Activated naive CD8-positive, alpha-beta T cell treated with anti-CD3 and anti-CD28 coated beads, Interleukin-2, amount 50 U/mL, for 24 hours (primary cell): Measurements from ENCODE around the gene SORCS2.

ENCODE experiments used
- ATAC-seq: fragments of 150-1000 bp; cut with Tn5 transposase; one replicate; pipeline ENCODE4 v1.10.0; 2021
- DNase-seq: peaks from one replicate; pipeline ENCODE4 v3.0.0; 2021
- H3K27ac Mint-ChIP-seq: one replicate; pipeline ENCODE4 v1.8.0; 2021; ENCODE audit warnings: mild to moderate bottlenecking, mixed read lengths
- H3K27me3 Mint-ChIP-seq: one replicate; pipeline ENCODE4 v1.8.0; 2021; ENCODE audit warnings: mixed read lengths
- H3K36me3 Mint-ChIP-seq: one replicate; pipeline ENCODE4 v1.8.0; 2021; ENCODE audit warnings: low read depth, mixed read lengths
- H3K4me1 Mint-ChIP-seq: one replicate; pipeline ENCODE4 v1.8.0; 2021; ENCODE audit warnings: mixed read lengths
- H3K4me3 Mint-ChIP-seq: one replicate; pipeline ENCODE4 v1.8.0; 2021; ENCODE audit warnings: mild to moderate bottlenecking, moderate library complexity, mixed read lengths
- H3K9me3 Mint-ChIP-seq: one replicate; pipeline ENCODE4 v1.8.0; 2021; ENCODE audit warnings: mixed read lengths

SORCS2 gene

DNA sequence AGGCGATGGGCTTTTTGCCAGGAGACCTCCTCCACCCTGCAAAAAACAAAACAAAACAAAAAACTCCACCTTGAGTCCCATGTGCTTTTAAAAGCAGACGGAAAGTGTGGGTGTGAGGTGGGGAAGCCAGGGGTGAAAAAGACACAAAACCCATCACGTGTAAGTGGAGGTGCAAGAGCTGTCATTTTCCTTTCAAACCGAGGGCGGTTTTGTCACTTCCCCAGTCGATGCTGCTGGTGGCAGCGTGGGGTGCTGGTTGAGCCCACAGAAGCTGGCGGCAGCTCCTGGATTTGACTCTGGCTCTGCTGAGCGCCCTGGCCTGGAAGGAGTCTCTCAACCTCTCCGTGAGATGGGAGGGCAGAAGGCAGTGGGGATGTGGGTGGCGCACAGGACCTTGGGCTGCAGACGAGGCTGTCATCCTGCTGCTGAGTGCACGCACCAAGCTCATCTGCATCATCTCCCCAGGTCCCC, 132.3 kb downstream of the SORCS2 start:
- Mint-ChIP-seq H3K36me3 (no peaks in the 10 kb centered on the region), H3K27ac (no peak overlapping the region), H3K9me3 (peaks cover 3% of the 10 kb centered on the region), H3K27me3 (peaks cover 5% of the 10 kb centered on the region), H3K4me3 (no peak overlapping the region), H3K4me1 (peaks cover 1% of the 10 kb centered on the region)
- DNase-seq: no peak
- peak; percentile 6 for ATAC-seq

DNA sequence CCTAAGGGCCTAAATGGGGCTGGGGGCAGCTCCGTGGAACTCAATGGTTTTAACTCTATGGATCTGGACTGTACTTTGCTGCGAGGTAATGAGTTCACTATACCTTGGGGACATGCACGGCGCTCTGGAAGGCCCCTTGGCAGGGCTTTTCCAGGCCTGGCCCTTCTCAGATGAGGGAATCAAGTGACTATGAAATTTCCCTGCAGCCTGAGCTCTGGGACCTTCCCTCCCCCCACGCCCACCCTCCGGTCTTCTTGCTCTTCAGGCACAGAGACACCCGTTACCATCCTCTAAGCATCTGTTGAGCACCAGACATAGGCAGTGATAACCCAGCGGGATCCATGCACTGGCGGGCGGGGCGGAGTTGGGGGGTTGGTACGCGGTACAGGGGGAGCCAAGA, 133.2 kb downstream of the SORCS2 start:
- Mint-ChIP-seq H3K9me3 (peaks cover 3% of the 10 kb centered on the region), H3K4me3 (no peak overlapping the region), H3K27ac (no peak overlapping the region), H3K36me3 (no peaks in the 10 kb centered on the region), H3K27me3 (peaks cover 5% of the 10 kb centered on the region), H3K4me1 (peaks cover 1% of the 10 kb centered on the region)
- DNase-seq (no peak), ATAC-seq (no peak)

DNA sequence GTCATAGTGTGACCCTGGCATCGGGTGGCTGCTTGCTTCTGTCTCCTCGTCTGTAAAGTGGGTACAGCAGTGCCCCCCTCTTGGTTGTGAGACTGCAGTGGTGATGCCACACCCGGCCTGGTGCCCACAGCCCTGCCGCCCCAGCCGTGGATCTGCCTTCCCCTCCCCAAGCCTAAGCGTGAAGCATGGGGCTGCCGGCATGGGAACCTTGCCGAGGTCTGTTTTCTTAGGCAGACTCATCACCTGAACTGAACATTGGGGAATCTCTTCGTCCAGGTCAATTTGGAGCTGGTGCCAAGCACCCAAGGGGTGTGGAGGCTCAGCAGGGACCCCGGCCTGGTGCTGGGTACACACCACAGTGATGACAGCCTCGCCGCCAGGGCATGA, 134.0 kb downstream of the SORCS2 start:
- Mint-ChIP-seq H3K9me3 (peaks cover 3% of the 10 kb centered on the region), H3K4me1 (peaks cover 1% of the 10 kb centered on the region), H3K27ac (no peak overlapping the region), H3K36me3 (no peaks in the 10 kb centered on the region), H3K4me3 (no peak overlapping the region), H3K27me3 (peaks cover 5% of the 10 kb centered on the region)
- ATAC-seq (no peak), DNase-seq (no peak)

DNA sequence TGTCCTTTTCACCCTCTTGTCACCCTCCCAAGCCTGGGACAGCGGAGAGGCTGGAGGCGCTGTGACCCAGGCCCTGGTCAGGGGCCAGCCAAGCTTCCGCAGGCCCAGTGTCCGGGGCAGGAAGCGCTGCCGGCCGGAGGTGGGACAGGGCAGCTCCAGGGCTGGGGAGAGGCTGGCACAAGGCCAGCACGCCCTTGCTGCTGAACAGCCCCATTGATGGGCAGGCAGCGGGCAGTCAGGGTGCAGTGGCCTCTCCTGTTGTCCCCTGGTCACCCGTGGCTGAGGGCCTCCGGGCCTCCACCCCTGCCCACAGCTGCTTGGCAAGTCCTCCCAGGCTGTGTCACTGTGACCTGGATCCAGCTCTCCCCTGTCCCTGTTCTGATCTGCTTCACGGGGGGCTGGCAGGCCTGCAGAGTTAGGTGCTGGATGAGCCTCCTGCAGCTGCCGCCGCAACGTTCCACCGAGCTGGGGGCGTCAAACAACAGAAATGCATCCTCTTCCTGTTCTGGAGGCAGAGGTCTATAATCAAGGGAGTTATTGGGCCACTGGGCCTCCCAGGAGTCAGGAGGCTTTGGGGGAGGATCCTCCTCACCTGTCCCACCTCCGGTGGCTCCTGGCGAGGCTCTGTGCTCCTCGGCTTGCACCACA, 134.5 kb downstream of the SORCS2 start:
- H3K9me3 Mint-ChIP-seq: no peaks in the 10 kb centered on the region
- DNase-seq (no peak), ATAC-seq (no peak)
- H3K4me3 Mint-ChIP-seq: no peak overlapping the region
- H3K27ac Mint-ChIP-seq: no peak overlapping the region
- H3K36me3 Mint-ChIP-seq: no peaks in the 10 kb centered on the region
- peaks cover 1% of the 10 kb centered on the region for H3K4me1 Mint-ChIP-seq
- peaks cover 5% of the 10 kb centered on the region for H3K27me3 Mint-ChIP-seq

DNA sequence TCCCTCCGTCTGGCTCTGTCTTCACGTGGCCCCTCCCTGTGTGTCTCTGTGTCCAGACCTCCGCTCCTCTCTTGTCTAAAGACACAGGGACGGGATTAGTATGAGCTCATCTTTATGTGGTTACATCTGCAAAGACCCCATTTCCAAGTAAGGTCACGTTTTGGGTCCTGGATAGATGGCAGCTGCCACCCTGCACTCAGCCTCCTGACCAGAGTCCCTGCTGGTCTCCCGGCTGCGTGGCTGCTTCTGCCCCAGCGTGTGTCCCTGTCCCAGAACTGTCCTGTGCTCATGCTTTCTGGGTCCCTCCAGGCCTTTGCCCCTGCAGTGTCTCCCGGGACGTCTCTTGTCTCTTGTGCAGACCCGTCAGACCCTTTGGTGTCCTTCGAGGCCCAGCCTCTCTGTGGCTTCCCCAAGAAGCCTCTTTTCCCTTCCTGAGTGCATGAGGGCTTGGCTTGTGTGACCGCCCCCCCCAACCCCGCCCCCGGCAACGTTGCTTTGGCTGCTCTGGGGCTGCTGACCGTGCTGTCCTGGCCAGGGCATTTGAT, 135.1 kb downstream of the SORCS2 start:
- no peaks in the 10 kb centered on the region for H3K36me3 Mint-ChIP-seq
- H3K9me3 Mint-ChIP-seq: no peaks in the 10 kb centered on the region
- H3K27me3 Mint-ChIP-seq: peaks cover 3% of the 10 kb centered on the region
- no peak for ATAC-seq
- no peak overlapping the region for H3K4me3 Mint-ChIP-seq
- H3K27ac Mint-ChIP-seq: no peak overlapping the region
- peaks cover 1% of the 10 kb centered on the region for H3K4me1 Mint-ChIP-seq
- DNase-seq: no peak

DNA sequence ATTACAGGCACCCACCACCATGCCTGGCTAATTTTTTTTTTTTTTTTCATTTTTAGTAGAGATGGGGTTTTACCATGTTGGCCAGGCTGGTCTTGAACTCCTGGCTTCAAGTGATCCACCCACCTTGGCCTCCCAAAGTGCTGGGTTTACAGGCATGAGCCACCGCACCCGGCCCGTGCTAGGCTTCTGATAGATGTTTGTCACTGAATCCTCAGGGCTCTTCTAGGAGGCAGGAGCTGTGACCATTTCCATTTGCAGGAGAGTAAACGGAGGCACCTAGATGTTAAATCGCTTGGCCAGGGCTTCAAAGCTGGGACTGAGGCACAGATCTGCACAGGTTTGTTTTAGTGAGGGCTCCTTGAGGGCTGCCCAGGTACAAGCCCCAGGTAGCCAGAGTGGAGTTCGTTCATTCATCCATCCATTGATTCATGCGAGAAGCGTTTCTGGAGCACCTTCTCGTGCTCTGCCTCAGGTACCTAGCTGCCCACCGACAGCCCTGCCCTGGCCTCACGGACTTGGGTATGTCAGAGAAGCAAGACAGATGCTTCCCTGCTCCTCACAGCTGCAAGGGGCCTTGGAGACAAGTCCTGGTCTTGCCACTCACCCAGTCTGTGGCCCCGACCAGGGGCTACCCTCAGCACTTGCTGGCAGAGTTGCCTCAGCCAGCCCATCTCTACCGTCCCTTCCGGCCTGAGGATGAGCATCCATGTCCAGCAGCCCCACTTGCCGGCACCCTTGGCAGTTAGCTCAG, 136.0 kb downstream of the SORCS2 start:
- Mint-ChIP-seq H3K9me3 (no peaks in the 10 kb centered on the region), H3K27ac (no peak overlapping the region), H3K4me3 (no peak overlapping the region), H3K36me3 (no peaks in the 10 kb centered on the region), H3K27me3 (peaks cover 2% of the 10 kb centered on the region), H3K4me1 (peaks cover 1% of the 10 kb centered on the region)
- no peak for ATAC-seq
- no peak for DNase-seq

DNA sequence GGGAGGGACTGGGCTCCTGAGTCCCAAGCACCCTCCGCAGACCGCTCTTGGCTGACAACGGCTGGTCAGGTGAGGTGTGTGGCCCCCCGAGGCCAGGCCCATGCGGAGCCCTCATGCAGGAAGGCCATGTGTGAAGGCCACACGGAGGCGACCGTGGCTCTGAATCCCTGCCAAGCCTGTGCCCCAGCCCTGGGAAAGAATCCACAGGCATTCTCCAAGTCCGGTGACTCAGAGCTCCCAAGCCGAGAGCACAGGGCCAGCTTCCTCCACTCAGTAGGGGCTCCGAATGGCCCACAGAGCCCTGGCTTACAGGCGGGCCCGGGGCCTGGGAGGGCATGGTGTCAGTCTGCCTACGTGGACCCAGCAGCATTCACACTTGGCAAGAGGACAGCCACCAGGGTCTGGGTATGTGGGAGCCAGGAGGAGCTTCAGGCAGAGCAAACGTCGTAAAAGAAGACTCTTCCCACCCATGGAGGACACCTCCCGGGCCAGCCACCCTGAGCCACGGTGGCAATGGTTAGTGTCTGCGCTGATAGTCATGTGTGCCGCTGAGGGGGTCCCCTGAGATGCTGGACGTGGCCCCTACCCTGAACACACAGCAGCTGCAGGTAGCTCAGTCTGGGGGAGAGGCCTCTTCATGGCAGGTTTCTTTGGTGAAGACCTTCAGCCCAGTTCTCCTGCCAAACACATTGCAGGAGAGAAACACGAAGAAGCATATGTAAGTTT, 136.7 kb downstream of the SORCS2 start:
- Mint-ChIP-seq H3K27me3 (peaks cover 2% of the 10 kb centered on the region), H3K36me3 (no peaks in the 10 kb centered on the region), H3K4me1 (peaks cover 1% of the 10 kb centered on the region), H3K9me3 (no peaks in the 10 kb centered on the region), H3K4me3 (no peak overlapping the region), H3K27ac (no peak overlapping the region)
- no peak for ATAC-seq
- DNase-seq: no peak

DNA sequence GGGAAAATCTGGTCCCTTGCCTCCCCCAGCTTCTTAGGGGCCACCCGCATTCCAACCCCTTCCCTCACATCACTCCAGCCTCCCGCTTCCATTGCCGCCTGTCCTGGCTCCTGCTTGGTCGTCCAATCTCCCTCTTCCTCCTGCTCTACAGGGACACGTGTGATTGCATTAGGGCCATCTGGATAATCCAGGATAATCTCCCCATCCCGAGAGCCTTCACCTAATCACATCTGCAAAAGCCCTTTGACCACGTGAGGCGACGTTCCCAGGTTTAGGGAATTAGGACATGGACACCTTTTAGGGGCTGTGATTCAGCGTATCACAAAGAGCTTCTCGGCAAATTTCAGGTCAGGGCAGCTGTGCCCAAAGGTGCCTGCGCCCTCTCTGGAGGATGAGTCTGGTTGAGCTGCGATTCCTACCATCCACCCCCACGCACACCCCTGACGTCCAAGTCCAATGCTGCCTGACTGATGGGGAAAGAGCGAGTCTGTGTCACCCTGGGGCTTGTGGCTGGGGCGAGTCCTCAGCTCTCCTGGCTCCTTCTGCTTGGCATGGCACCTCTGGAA, 137.8 kb downstream of the SORCS2 start:
- Mint-ChIP-seq H3K9me3 (no peaks in the 10 kb centered on the region), H3K4me3 (no peak overlapping the region), H3K27ac (no peak overlapping the region), H3K4me1 (peaks cover 1% of the 10 kb centered on the region), H3K27me3 (peaks cover 2% of the 10 kb centered on the region), H3K36me3 (no peaks in the 10 kb centered on the region)
- ATAC-seq (no peak), DNase-seq (no peak)

DNA sequence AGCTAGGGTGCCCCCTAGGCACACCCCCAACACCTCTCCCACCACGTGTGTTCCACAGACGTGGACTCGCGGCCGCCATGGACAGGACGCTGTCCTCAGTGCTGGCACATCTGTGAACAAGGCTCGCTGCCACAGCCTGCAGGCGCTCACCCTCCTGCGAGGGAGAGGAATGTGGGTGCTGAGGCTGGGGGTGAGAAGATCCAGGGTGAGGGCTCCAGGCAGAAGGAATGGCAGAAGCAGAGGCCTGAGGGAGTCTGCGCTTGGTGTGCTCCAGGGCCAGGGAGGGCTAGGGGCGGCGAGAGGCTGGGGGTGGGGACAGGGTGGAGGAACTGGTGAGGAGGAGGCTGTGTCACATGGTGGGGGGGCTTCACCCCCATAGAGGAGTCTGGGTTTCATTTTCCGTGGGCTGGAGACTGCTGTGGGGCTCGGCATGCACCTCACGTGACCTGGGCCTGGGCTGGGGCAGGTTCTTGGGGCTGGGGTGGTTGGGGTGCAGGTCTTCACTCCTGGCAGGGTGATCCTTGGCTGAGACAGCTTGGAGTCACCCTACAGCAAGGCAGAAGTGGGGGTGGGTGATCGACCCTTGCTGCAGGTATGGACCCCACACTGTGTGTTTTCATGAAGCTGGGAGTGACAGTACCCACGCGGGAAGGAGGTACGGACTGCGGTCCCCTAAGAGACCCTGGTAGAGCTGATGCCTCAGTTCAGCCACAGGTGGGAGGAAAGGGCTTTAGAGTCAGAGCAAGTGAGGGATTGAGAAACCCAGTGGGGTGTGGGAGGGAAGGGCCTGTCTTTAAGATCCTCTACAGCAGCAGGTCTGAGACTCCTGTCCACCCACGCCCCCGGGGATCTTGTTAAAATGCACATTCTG, 138.7 kb downstream of the SORCS2 start:
- Mint-ChIP-seq H3K27me3 (no peaks in the 10 kb centered on the region), H3K9me3 (no peaks in the 10 kb centered on the region), H3K36me3 (no peaks in the 10 kb centered on the region), H3K27ac (no peak overlapping the region), H3K4me3 (no peak overlapping the region), H3K4me1 (no peaks in the 10 kb centered on the region)
- DNase-seq: no peak
- ATAC-seq: no peak

DNA sequence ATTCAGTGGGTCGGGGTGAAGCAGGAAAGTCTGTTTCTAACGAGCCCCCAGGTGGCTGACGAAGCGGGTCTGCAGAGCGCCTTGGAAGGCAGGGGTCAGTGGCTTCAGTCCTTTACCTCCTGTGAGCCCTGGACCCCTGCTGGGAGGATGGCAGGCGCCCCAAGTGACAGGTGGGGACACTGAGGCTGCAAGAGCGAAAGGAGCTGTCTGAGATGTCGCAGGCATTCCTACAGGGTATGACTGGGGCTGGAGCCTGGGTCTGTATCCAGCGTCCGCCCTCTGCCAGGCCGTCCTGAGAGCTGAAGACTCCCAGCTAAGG, 139.3 kb downstream of the SORCS2 start:
- ATAC-seq (no peak), DNase-seq (no peak)
- Mint-ChIP-seq H3K27me3 (no peaks in the 10 kb centered on the region), H3K4me1 (no peaks in the 10 kb centered on the region), H3K4me3 (no peak overlapping the region), H3K36me3 (no peaks in the 10 kb centered on the region), H3K9me3 (no peaks in the 10 kb centered on the region), H3K27ac (no peak overlapping the region)

DNA sequence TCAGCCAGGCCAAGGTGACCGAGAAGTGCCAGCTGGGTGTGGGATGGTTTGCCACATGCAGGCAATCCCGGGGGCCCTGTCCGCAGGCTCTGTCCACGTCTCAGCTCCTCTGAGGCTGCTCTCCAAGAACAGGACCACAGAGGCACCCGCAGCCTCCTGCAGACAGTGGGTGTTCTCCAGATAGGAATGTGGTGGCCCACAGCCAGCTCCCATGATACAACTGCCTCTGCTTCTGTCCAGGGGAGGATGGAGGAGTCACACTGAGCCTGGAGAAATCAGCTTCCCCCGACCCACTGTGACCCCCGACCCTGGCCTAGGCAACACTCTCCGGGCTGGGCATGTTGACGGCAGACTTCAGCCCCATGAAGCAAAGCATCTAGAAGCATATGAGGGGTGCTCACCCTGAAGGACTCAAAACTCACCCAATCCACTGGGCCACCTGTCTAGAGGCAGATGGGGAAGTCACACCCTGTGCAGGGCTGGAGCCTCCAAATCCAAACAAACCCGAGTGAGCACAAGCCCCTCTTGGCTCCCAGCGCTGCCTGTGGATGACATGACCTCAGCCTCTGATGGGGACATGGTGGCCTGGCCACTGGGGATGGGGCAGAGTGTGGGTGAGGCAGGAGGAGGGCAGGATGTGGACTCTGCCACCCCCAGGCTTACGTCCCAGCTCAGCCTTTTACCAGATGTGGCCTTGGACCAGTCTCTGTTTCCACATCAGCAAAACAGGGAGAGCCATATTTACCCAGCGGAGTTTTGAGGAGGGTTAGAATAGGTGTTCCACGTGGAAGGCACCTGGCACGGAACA, 140.1 kb downstream of the SORCS2 start:
- no peak for DNase-seq
- no peaks in the 10 kb centered on the region for H3K9me3 Mint-ChIP-seq
- ATAC-seq: no peak
- H3K27ac Mint-ChIP-seq: no peak overlapping the region
- no peaks in the 10 kb centered on the region for H3K27me3 Mint-ChIP-seq
- no peak overlapping the region for H3K4me3 Mint-ChIP-seq
- H3K4me1 Mint-ChIP-seq: no peaks in the 10 kb centered on the region
- no peaks in the 10 kb centered on the region for H3K36me3 Mint-ChIP-seq

DNA sequence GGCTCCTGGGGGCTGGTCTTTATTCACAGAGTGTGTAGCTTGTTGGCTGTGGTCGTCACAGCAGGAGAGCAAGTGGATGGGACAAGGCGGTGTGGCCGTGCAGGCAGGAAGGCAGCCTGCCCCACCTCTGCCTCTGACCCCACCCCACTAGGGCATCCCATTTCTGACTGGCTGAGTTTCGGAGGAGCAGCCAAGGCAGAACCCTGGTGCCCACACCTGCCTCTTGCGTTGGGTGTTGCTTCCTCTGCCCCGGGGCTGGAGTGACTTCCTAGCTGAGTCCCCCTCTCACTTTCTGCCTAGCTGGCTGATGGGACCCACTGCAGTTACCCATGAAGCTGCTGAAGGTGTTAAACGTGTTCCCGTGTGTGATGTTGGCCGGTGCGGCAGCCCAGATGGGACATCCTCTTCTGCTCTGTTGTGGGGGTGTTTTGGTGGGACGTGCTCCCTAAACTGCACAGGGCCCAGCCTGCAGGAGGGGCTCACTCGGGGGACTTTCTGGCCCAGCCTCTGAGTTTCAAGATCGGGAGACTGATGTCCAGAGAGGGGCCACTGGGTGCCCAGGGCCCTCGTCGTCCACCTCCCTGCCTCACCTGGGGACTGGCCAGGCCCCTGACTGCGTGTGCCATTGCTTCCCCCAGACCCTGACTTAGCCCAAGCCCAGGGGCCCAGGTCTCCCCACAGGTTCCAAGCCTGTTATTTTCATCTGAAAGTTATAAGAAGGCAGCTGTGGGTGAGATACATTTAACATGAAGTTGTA, 140.9 kb downstream of the SORCS2 start:
- H3K36me3 Mint-ChIP-seq: no peaks in the 10 kb centered on the region
- no peak overlapping the region for H3K4me3 Mint-ChIP-seq
- H3K27ac Mint-ChIP-seq: no peak overlapping the region
- H3K9me3 Mint-ChIP-seq: no peaks in the 10 kb centered on the region
- DNase-seq (no peak), ATAC-seq (no peak)
- H3K27me3 Mint-ChIP-seq: no peaks in the 10 kb centered on the region
- H3K4me1 Mint-ChIP-seq: no peaks in the 10 kb centered on the region
